Mammary epithelial cell (primary cell): ENCODE data around the gene CFAP57.

Experiments used
- CTCF ChIP-seq, 2 donors: IDR thresholded peaks in 1 of 2; conservative IDR thresholded peaks in 1 of 2; 2 replicates each; pipeline ENCODE4 v1.5.1; 2011 to 2012; ENCODE audit warnings: inconsistent platforms in 2 of 2, low read length in 2 of 2, mild to moderate bottlenecking in 2 of 2, control low read depth in 1 of 2, low read depth in 1 of 2; ENCODE audit not compliant: insufficient read depth in 1 of 2; ENCODE audit errors: extremely low read depth in 1 of 2
- EZH2 ChIP-seq: IDR thresholded peaks from 2 replicates; pipeline ENCODE4 v1.6.1; 2012; ENCODE audit warnings: low read length, inconsistent platforms, borderline replicate concordance

GRCh38 chr1:43140010-43140409 lies 32.1 kb upstream of the CFAP57 start:
- TF ChIP-seq CTCF (conservative IDR thresholded peaks at IDR 0.05 in 1 of 2, IDR thresholded peaks at IDR 0.05 in 1 of 2; ENCODE audit: extremely low read depth in 1 of 2, insufficient read depth in 1 of 2, low read depth in 1 of 2, low read length in 2 of 2) (no peak), EZH2 (no peak)
